Measurements from ENCODE around the gene TXNRD1. TPM values are rescaled to one million over a fixed set of nuclear protein-coding genes. Genes with fewer than 3 reads are reported as not detected.
A peak's percentile ranks its signal among the peaks of the same experiment; 100 is the strongest.
"Not testable (repeated sequence)": the region's sequence is repeated elsewhere in the genome, so short reads cannot be mapped to it uniquely, and the experiment has no call there.

The TXNRD1 gene
- total and polyA plus RNA-seq, 9 donors = 30.2 to 44.2 (median 40.8) TPM

DNA sequence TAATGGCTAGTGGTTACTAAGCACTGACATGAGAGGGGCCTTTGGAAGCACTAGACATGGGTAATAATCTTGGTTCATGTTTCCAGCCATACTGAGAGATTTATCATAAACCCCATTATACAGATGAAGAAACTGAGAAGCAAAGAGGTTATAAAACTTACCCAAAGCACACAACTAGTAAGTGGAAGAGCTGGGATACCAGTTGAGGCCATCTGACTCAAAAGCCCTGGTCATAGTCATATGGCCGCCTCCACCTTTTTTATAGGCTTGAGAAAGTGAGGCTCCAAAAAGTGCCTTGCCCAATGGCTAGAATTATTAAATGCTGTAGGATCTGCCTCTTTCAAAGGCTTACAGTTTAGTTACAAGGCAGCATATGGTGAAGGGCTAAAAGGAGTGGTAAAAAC lies 944 bp downstream of the TXNRD1 start:
- peaks cover 6% of the 10 kb centered on the region for H3K27me3 ChIP-seq (ENCODE audit: control insufficient read depth, insufficient read depth, low read length)
- no peak for DNase-seq
- no peaks in the 10 kb centered on the region for H3K9me3 ChIP-seq (replicated peaks; ENCODE audit: control insufficient read depth, low read depth, low read length)
- H3K36me3 ChIP-seq (ENCODE audit: control insufficient read depth, insufficient read depth, low read length) = no peaks in the 10 kb centered on the region
- peaks cover 3% of the 10 kb centered on the region for H3K4me1 ChIP-seq (ENCODE audit: control insufficient read depth, insufficient read depth, low read length)
- no peak overlapping the region for H3K4me3 ChIP-seq (ENCODE audit: low read length)
- no peak overlapping the region for H3K27ac ChIP-seq (ENCODE audit: low read length)
- 100% methylated on average over 1 of the region's 1 CpG for WGBS (ENCODE audit: insufficient coverage)

DNA sequence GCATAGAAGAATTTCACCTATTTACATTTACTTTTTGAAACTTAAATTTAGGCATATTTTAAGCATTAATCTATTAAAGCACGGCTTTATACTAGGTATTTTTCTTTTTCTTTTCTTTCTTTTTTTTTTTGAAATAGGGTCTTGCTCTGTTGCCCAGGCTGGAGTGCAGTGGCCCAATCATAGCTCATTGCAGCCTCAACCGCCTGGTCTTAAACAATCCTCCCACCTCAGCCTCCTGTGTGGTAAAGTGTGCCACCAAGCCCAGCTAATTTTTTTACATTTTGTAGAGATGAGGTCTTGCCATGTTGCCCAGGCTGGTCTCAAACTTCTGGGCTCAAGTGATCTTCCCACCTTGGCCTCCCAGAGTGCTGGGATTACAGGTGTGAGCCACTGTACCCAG lies 2.9 kb downstream of the TXNRD1 start:
- H3K27ac ChIP-seq (ENCODE audit: low read length); H3K36me3 ChIP-seq (ENCODE audit: control insufficient read depth, insufficient read depth, low read length); H3K4me3 ChIP-seq (ENCODE audit: low read length); DNase-seq; H3K9me3 ChIP-seq (replicated peaks; ENCODE audit: control insufficient read depth, low read depth, low read length); H3K27me3 ChIP-seq (ENCODE audit: control insufficient read depth, insufficient read depth, low read length); H3K4me1 ChIP-seq (ENCODE audit: control insufficient read depth, insufficient read depth, low read length): not testable (repeated sequence)
- WGBS (ENCODE audit: insufficient coverage) = no CpG with 5 or more reads among the region's 2 CpGs

- H3K4me1 ChIP-seq (ENCODE audit: control insufficient read depth, insufficient read depth, low read length) = peaks cover 3% of the 10 kb centered on the region
- H3K36me3 ChIP-seq (ENCODE audit: control insufficient read depth, insufficient read depth, low read length) = no peaks in the 10 kb centered on the region
- no peaks in the 10 kb centered on the region for H3K9me3 ChIP-seq (replicated peaks; ENCODE audit: control insufficient read depth, low read depth, low read length)
- no peak overlapping the region for H3K4me3 ChIP-seq (ENCODE audit: low read length)
- no peak for DNase-seq
- H3K27me3 ChIP-seq (ENCODE audit: control insufficient read depth, insufficient read depth, low read length) = peaks cover 6% of the 10 kb centered on the region
- WGBS (ENCODE audit: insufficient coverage) = no CpG with 5 or more reads among the region's 1 CpG
- no peak overlapping the region for H3K27ac ChIP-seq (ENCODE audit: low read length)
Observed at GRCh38 chr12:104218935-104219334, 3.4 kb downstream of the TXNRD1 start.

GRCh38 chr12:104219361-104219892 lies 3.8 kb downstream of the TXNRD1 start:
- Histone ChIP-seq H3K27ac (ENCODE audit: low read length) (no peak overlapping the region), H3K36me3 (ENCODE audit: control insufficient read depth, insufficient read depth, low read length) (no peaks in the 10 kb centered on the region)
- no CpG with 5 or more reads among the region's 4 CpGs for WGBS (ENCODE audit: insufficient coverage)

DNA sequence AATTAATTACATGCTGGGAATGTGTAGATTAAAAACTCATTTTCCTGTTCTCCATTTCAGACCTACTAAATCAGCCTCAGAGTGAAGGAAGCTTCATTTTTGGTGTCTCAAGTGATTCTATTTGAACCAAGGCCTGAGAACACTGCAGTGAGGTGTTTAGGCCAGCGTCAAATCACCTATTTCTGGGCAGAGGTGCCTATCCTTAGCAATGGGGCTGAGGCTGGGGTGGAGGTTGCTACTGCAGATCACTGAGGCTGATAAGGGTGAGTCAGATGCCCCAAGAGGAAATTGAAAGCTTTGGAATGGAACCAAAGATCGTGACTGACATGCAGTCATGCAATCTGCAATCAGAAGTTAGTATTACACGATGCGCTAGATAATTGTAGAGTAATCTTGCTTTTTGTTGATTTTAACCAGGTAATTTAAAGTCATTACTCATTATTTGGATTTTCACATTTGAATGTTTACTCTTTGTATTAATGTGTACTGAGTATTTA lies 4.4 kb downstream of the TXNRD1 start:
- Histone ChIP-seq H3K9me3 (replicated peaks; ENCODE audit: control insufficient read depth, low read depth, low read length) (no peaks in the 10 kb centered on the region), H3K36me3 (ENCODE audit: control insufficient read depth, insufficient read depth, low read length) (no peaks in the 10 kb centered on the region), H3K4me1 (ENCODE audit: control insufficient read depth, insufficient read depth, low read length) (peaks cover 3% of the 10 kb centered on the region), H3K4me3 (ENCODE audit: low read length) (no peak overlapping the region), H3K27ac (ENCODE audit: low read length) (no peak overlapping the region), H3K27me3 (ENCODE audit: control insufficient read depth, insufficient read depth, low read length) (peaks cover 6% of the 10 kb centered on the region)
- WGBS (ENCODE audit: insufficient coverage) = 70% methylated on average over 1 of the region's 4 CpGs
- no peak for DNase-seq

More at GRCh38 chr12:104219361-104219892, 3.8 kb downstream of the TXNRD1 start:
- peaks cover 3% of the 10 kb centered on the region for H3K4me1 ChIP-seq (ENCODE audit: control insufficient read depth, insufficient read depth, low read length)
- H3K27me3 ChIP-seq (ENCODE audit: control insufficient read depth, insufficient read depth, low read length) = peaks cover 6% of the 10 kb centered on the region
- no peak overlapping the region for H3K4me3 ChIP-seq (ENCODE audit: low read length)
- H3K9me3 ChIP-seq (replicated peaks; ENCODE audit: control insufficient read depth, low read depth, low read length) = no peaks in the 10 kb centered on the region
- DNase-seq = peak; percentile 31

DNA sequence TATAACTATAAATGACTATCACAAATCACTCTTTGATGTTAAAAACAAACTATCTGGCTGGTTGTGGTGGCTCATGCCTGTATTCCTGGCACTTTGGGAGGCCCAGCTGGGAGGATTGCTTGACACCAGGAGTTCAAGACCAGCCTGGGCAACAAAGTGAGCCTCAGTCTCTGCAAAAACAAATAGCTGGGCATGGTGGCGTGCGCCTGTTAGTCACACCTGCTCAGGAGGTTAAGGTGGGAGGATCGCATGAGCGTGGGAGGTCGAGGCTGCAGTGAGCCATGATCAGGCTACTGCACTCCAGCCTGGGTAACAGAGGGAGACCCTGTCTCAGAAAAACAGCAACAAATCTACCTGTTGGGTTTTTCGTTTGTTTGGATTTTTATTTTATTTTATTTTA lies 5.4 kb downstream of the TXNRD1 start:
- Histone ChIP-seq H3K27ac (ENCODE audit: low read length) (no peak overlapping the region), H3K9me3 (replicated peaks; ENCODE audit: control insufficient read depth, low read depth, low read length) (no peaks in the 10 kb centered on the region), H3K36me3 (ENCODE audit: control insufficient read depth, insufficient read depth, low read length) (no peaks in the 10 kb centered on the region), H3K27me3 (ENCODE audit: control insufficient read depth, insufficient read depth, low read length) (peaks cover 4% of the 10 kb centered on the region), H3K4me3 (ENCODE audit: low read length) (no peak overlapping the region), H3K4me1 (ENCODE audit: control insufficient read depth, insufficient read depth, low read length) (no peaks in the 10 kb centered on the region)
- 68% methylated on average over 6 of the region's 6 CpGs for WGBS (ENCODE audit: insufficient coverage)
- DNase-seq = no peak

- Histone ChIP-seq H3K4me3 (ENCODE audit: low read length) (no peak overlapping the region), H3K36me3 (ENCODE audit: control insufficient read depth, insufficient read depth, low read length) (no peaks in the 10 kb centered on the region), H3K9me3 (replicated peaks; ENCODE audit: control insufficient read depth, low read depth, low read length) (no peaks in the 10 kb centered on the region), H3K27me3 (ENCODE audit: control insufficient read depth, insufficient read depth, low read length) (no peaks in the 10 kb centered on the region), H3K4me1 (ENCODE audit: control insufficient read depth, insufficient read depth, low read length) (no peaks in the 10 kb centered on the region), H3K27ac (ENCODE audit: low read length) (no peak overlapping the region)
- no peak for DNase-seq
- WGBS (ENCODE audit: insufficient coverage) = no CpG with 5 or more reads among the region's 1 CpG
Observed at GRCh38 chr12:104222976-104223375, 7.4 kb downstream of the TXNRD1 start.

DNA sequence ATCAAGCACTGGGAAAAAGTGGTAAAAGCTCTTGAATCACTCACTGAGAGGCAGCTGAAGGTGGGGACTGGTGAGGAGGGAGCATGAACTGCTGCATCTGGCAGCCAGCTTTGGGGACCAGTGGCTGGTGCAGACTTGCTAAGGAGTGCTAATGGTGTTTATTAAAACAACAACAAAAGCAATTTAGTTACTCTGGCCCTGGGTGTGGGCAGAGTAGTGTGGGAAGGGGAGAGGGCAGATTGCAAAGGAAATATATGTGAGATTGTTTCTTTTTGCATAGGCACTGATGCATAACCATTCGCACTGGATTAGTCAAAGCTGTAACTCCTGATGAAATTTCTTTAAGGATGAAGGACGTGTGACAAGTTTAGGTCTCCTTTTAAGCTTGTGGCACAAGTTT lies 8.1 kb downstream of the TXNRD1 start:
- 85% methylated on average over 2 of the region's 2 CpGs for WGBS (ENCODE audit: insufficient coverage)

GRCh38 chr12:104226672-104227071 lies 11.1 kb downstream of the TXNRD1 start:
- Histone ChIP-seq H3K4me3 (ENCODE audit: low read length) (no peak overlapping the region), H3K9me3 (replicated peaks; ENCODE audit: control insufficient read depth, low read depth, low read length) (no peaks in the 10 kb centered on the region), H3K27ac (ENCODE audit: low read length) (no peak overlapping the region), H3K4me1 (ENCODE audit: control insufficient read depth, insufficient read depth, low read length) (no peaks in the 10 kb centered on the region), H3K27me3 (ENCODE audit: control insufficient read depth, insufficient read depth, low read length) (no peaks in the 10 kb centered on the region), H3K36me3 (ENCODE audit: control insufficient read depth, insufficient read depth, low read length) (no peaks in the 10 kb centered on the region)
- no CpG with 5 or more reads among the region's 3 CpGs for WGBS (ENCODE audit: insufficient coverage)
- no peak for DNase-seq

More for the DNA sequence above, 8.1 kb downstream of the TXNRD1 start:
- no peak overlapping the region for H3K4me3 ChIP-seq (ENCODE audit: low read length)
- no peak for DNase-seq
- H3K36me3 ChIP-seq (ENCODE audit: control insufficient read depth, insufficient read depth, low read length) = no peaks in the 10 kb centered on the region
- H3K27me3 ChIP-seq (ENCODE audit: control insufficient read depth, insufficient read depth, low read length) = no peaks in the 10 kb centered on the region
- H3K27ac ChIP-seq (ENCODE audit: low read length) = no peak overlapping the region
- H3K4me1 ChIP-seq (ENCODE audit: control insufficient read depth, insufficient read depth, low read length) = no peaks in the 10 kb centered on the region
- no peaks in the 10 kb centered on the region for H3K9me3 ChIP-seq (replicated peaks; ENCODE audit: control insufficient read depth, low read depth, low read length)

DNA sequence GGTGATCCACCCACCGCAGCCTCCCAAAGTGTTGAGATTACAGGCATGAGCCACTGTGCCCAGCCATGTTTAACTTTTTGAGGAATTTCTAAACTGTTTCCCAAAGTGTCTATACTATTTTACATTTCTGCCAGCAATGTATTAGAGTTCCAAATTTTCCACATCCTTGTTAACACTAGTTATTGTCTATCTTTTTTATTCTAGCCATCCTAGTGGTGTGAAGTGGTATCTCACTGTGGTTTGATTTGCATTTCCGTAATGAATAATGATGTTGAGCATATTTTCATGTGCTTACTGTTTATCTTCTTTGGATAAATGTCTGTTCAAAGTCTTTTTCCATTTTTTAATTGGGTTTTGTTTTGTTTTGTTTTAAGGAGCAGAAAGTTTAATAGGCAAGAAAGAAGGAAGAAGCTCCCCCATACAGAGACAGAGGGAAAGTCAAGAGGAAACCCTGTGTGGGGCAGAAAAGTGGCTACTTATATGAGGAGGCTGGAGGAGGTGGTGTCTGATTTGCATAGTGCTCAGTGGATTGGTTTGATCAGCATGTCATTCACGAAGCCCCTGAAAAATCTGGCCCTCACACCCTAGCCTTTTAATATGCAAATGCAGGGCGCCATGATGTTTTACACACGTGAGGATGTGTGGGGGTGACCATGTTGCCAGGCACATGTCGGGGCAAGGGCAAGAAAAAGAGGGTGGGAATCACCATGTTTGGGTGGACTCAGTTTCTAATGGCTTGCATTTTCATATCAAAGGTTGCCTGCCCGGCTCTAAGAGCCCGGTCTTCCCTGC lies 14.9 kb downstream of the TXNRD1 start:
- Histone ChIP-seq H3K9me3 (replicated peaks; ENCODE audit: control insufficient read depth, low read depth, low read length) (peaks cover 12% of the 10 kb centered on the region), H3K4me3 (ENCODE audit: low read length) (no peak overlapping the region), H3K27me3 (ENCODE audit: control insufficient read depth, insufficient read depth, low read length) (no peaks in the 10 kb centered on the region), H3K4me1 (ENCODE audit: control insufficient read depth, insufficient read depth, low read length) (no peaks in the 10 kb centered on the region), H3K36me3 (ENCODE audit: control insufficient read depth, insufficient read depth, low read length) (no peaks in the 10 kb centered on the region), H3K27ac (ENCODE audit: low read length) (no peak overlapping the region)
- DNase-seq = no peak
- WGBS (ENCODE audit: insufficient coverage) = 58% methylated on average over 4 of the region's 8 CpGs

All from muscle of leg (tissue), 11 donors.